Hepatocyte (in vitro differentiated cells): ENCODE measurements around the gene DHRS7B.

Source experiments
- CTCF ChIP-seq: fragments of 200-600 bp; sonication (generic); IDR thresholded peaks from 2 replicates; pipeline ENCODE4 v1.5.1; 2016; ENCODE audit warnings: antibody characterized with exemption, mild to moderate bottlenecking; ENCODE audit not compliant: poor library complexity
- EZH2phosphoT487 ChIP-seq: fragments of 200-600 bp; sonication (generic); IDR thresholded peaks from one replicate; pipeline ENCODE4 v1.6.1; 2018; ENCODE audit warnings: antibody characterized with exemption, mild to moderate bottlenecking, low read depth, moderate library complexity; ENCODE audit not compliant: unreplicated experiment, severe bottlenecking

- TF ChIP-seq CTCF: no peak
- no peak for TF ChIP-seq EZH2phosphoT487
These were observed 5.7 kb downstream of the DHRS7B start for GRCh38 chr17:21132428-21132827.
